ENCODE measurements around the gene TIMM22. TPM values are rescaled to one million over a fixed set of nuclear protein-coding genes. Genes with fewer than 3 reads are reported as not detected.

Gene TIMM22
- total and polyA plus RNA-seq, 2 of the 4 experiments (the other 2 are of a cell fraction) = 12.7 to 12.9 TPM

- no peaks in the 10 kb centered on the region for H3K9me1 ChIP-seq (ENCODE audit: insufficient read depth, low read length)
- H3K56ac ChIP-seq (ENCODE audit: extremely low read depth, insufficient read depth, low read length) = no peak overlapping the region
- H3K9ac ChIP-seq (ENCODE audit: low read depth, low read length) = no peak overlapping the region
- H3K14ac ChIP-seq (replicated peaks; ENCODE audit: low read depth, low read length) = no peak overlapping the region
- no peak overlapping the region for H3K27ac ChIP-seq (ENCODE audit: insufficient read depth, low read length)
- H4K5ac ChIP-seq (ENCODE audit: low read depth, low read length) = no peak overlapping the region
- dilution Hi-C loops (cut with HindIII; ENCODE audit: low sequenced_read_pairs, unreplicated experiment) = no loop called here
- no peak overlapping the region for H2AK5ac ChIP-seq (ENCODE audit: low read depth, low read length)
- H4K91ac ChIP-seq (ENCODE audit: insufficient read depth, low read depth, low read length) = no peak overlapping the region
- no TSS peak for BruUV-seq (replicated peaks)
- no peak overlapping the region for H2AFZ ChIP-seq (replicated peaks; ENCODE audit: low read length, poor library complexity)
- H2BK120ac ChIP-seq (ENCODE audit: low read depth, low read length) = no peak overlapping the region
- no peaks in the 10 kb centered on the region for H3K9me3 ChIP-seq (ENCODE audit: control insufficient read depth, insufficient read depth, low read length)
- no peak overlapping the region for H2BK5ac ChIP-seq (ENCODE audit: low read depth, low read length, poor library complexity, severe bottlenecking)
- no peak overlapping the region for H3K4ac ChIP-seq (ENCODE audit: low read depth, low read length)
- ChIA-PET POLR2A (ENCODE audit: unreplicated experiment) (no interaction called here), CTCF (no interaction called here)
- no peak overlapping the region for H3K4me3 ChIP-seq (ENCODE audit: insufficient read depth, low read depth, low read length)
- intact Hi-C loops (cut with micrococcal nuclease) = no loop called here
- TF ChIP-seq FOS (IDR thresholded peaks at IDR 0.05; ENCODE audit: low read depth, low read length) (no peak), SMC3 (IDR thresholded peaks at IDR 0.05; ENCODE audit: low read depth, low read length) (no peak), CTCF (conservative IDR thresholded peaks at IDR 0.05; ENCODE audit: low read depth, low read length) (no peak), MXI1 (IDR thresholded peaks at IDR 0.05; ENCODE audit: borderline replicate concordance, low read depth, low read length) (no peak), MAFK (IDR thresholded peaks at IDR 0.05; ENCODE audit: low read depth, low read length) (no peak), MAZ (IDR thresholded peaks at IDR 0.05; ENCODE audit: borderline replicate concordance, low read depth, low read length) (no peak), NFE2L2 (IDR thresholded peaks at IDR 0.05; ENCODE audit: low read depth, low read length) (no peak), USF2 (IDR thresholded peaks at IDR 0.05; ENCODE audit: low read depth, low read length) (no peak), BHLHE40 (IDR thresholded peaks at IDR 0.05; ENCODE audit: low read depth, low read length) (no peak), CEBPB (IDR thresholded peaks at IDR 0.05; ENCODE audit: low read depth, low read length) (no peak), ELK1 (IDR thresholded peaks at IDR 0.05; ENCODE audit: borderline replicate concordance, low read depth, low read length) (no peak), CHD1 (IDR thresholded peaks at IDR 0.05; ENCODE audit: low read depth, low read length) (no peak), RCOR1 (IDR thresholded peaks at IDR 0.05; ENCODE audit: insufficient replicate concordance, low read length) (no peak), RFX5 (IDR thresholded peaks at IDR 0.05; ENCODE audit: low read depth, low read length) (no peak)
- peaks cover 34% of the 10 kb centered on the region for H4K20me1 ChIP-seq (ENCODE audit: insufficient read depth, low read length)
- H2BK15ac ChIP-seq (ENCODE audit: low read depth, low read length) = no peak overlapping the region
- no peaks in the 10 kb centered on the region; the same call in 1 of the 2 replicates for H3K4me1 ChIP-seq (ENCODE audit: control insufficient read depth, insufficient read depth, low read length)
- no peak overlapping the region for H3K4me2 ChIP-seq (ENCODE audit: low read depth, low read length)
- no peak overlapping the region for H2AK9ac ChIP-seq (replicated peaks; ENCODE audit: low read depth, low read length, poor library complexity)
- ATAC-seq (ENCODE audit: low read depth) = no peak
- H2BK20ac ChIP-seq (ENCODE audit: low read depth, low read length) = no peak overlapping the region
- no peak overlapping the region for H3K18ac ChIP-seq (ENCODE audit: low read depth, low read length)
- in situ Hi-C loops (cut with MboI; ENCODE audit: low sequenced_read_pairs) = no loop called here
- H3K23ac ChIP-seq (ENCODE audit: low read depth, low read length) = no peak overlapping the region
- H4K8ac ChIP-seq (ENCODE audit: low read depth in 2 of 2, low read length in 2 of 2) = no peak overlapping the region
- peaks cover 9 to 21% of the 10 kb centered on the region in 2 experiments for H3K79me1 ChIP-seq (ENCODE audit: low read depth in 1 of 2, low read length in 2 of 2)
- peaks cover 32% of the 10 kb centered on the region for H3K36me3 ChIP-seq (ENCODE audit: control insufficient read depth, insufficient read depth, low read length)
- H3K27me3 ChIP-seq (ENCODE audit: control insufficient read depth, insufficient read depth, low read length) = no peaks in the 10 kb centered on the region
- 88% methylated on average over 9 of the region's 19 CpGs; no CpG with 5 or more reads in 1 of the 2 experiments for WGBS, 2 experiments (ENCODE audit: extremely low coverage in 2 of 2, insufficient read length in 1 of 2)
- no peak for DNase-seq
These were observed 40.4 kb downstream of the TIMM22 start for GRCh38 chr17:1037238-1037879.
